A673 (cell line): ENCODE data around the gene CSF2. TPM values are rescaled to one million over a fixed set of nuclear protein-coding genes. Genes with fewer than 3 reads are reported as not detected.

Source experiments
- BruUV-seq: library from RNA; stranded (reverse); fragments of 400-500 nt; replicated peaks from 2 replicates; lab custom pipeline; 2021; lab: Mats Ljungman, UMichigan
- CTCF ChIA-PET: fragments of 300-600 bp; sonication (Branson Sonifier 250); formaldehyde crosslinking; loops from one replicate; lab custom pipeline; 2022; ENCODE audit warnings: antibody characterized with exemption; lab: Charles Lee
- POLR2A ChIA-PET: fragments of 300-600 bp; sonication (Branson Sonifier 250); formaldehyde crosslinking; loops from one replicate; lab custom pipeline; 2022; ENCODE audit warnings: antibody characterized with exemption; ENCODE audit not compliant: low non-redundant PET; lab: Charles Lee
- DNase-seq: peaks from one replicate; pipeline ENCODE4 v3.0.0-alpha.2; 2015; ENCODE audit warnings: low spot score
- H3K27ac ChIP-seq: fragments of 200-600 bp; sonication (generic); 2 replicates; pipeline ENCODE4 v1.5.1; 2016; ENCODE audit warnings: mixed run types, low read depth, mild to moderate bottlenecking, mixed read lengths, antibody characterized with exemption, low read length; ENCODE audit not compliant: poor library complexity, severe bottlenecking
- H3K27me3 ChIP-seq: fragments of 200-600 bp; sonication (generic); replicated peaks from 2 replicates; pipeline ENCODE4 v1.6.1; 2017; ENCODE audit warnings: mixed run types, low read depth, mild to moderate bottlenecking, mixed read lengths, antibody characterized with exemption, low read length; ENCODE audit not compliant: insufficient read depth, poor library complexity
- H3K36me3 ChIP-seq: fragments of 200-600 bp; sonication (generic); 2 replicates; pipeline ENCODE4 v1.6.1; 2016; ENCODE audit warnings: mixed run types, mild to moderate bottlenecking, mixed read lengths, antibody characterized with exemption, low read length; ENCODE audit not compliant: insufficient read depth, poor library complexity, severe bottlenecking
- H3K4me1 ChIP-seq: fragments of 200-600 bp; sonication (generic); 2 replicates; pipeline ENCODE4 v1.6.1; 2017; ENCODE audit warnings: mixed run types, mild to moderate bottlenecking, mixed read lengths, antibody characterized with exemption, low read length; ENCODE audit not compliant: insufficient read depth, poor library complexity, severe bottlenecking
- H3K4me3 ChIP-seq: fragments of 200-600 bp; sonication (generic); 2 replicates; pipeline ENCODE4 v1.5.1; 2016; ENCODE audit warnings: low read depth, mixed run types, mild to moderate bottlenecking, mixed read lengths, low read length; ENCODE audit not compliant: poor library complexity, severe bottlenecking
- H3K9me3 ChIP-seq: fragments of 200-600 bp; sonication (generic); 2 replicates; pipeline ENCODE4 v1.6.1; 2016; ENCODE audit warnings: mixed run types, low read depth, mild to moderate bottlenecking, mixed read lengths, antibody characterized with exemption, low read length; ENCODE audit not compliant: poor library complexity, severe bottlenecking
- CTCF ChIP-seq: fragments of 300-800, 200-600 bp; sonication (generic); conservative IDR thresholded peaks from 2 replicates; pipeline ENCODE4 v1.5.1; 2017; ENCODE audit warnings: low read depth, mild to moderate bottlenecking, antibody characterized with exemption, low read length, moderate library complexity, mixed read lengths
- EZH2 ChIP-seq: fragments of 200-600 bp; sonication (generic); IDR thresholded peaks from 2 replicates; pipeline ENCODE4 v1.6.1; 2017; ENCODE audit warnings: borderline replicate concordance, low read depth, mild to moderate bottlenecking, mixed read lengths, antibody characterized with exemption, low read length; ENCODE audit not compliant: poor library complexity, severe bottlenecking
- intact Hi-C: fragments of 100-400 bp; cut with micrococcal nuclease; formaldehyde crosslinking; loops from one replicate; pipeline ENCODE4 v1.10.0; 2022; ENCODE audit not compliant: unreplicated experiment
- total RNA-seq: library from RNA; stranded (reverse); gene quantifications from 2 replicates; pipeline ENCODE4 v1.2.3, GENCODE V29; 2021

The CSF2 gene
- total RNA-seq, 1 experiment from 2014 or later: not detected

- H3K27ac ChIP-seq: no peak overlapping the region
- H3K9me3 ChIP-seq: no peaks in the 10 kb centered on the region
- no peaks in the 10 kb centered on the region for H3K27me3 ChIP-seq
- no peaks in the 10 kb centered on the region for H3K36me3 ChIP-seq
- no peak for TF ChIP-seq CTCF
- TF ChIP-seq EZH2: no peak
- POLR2A ChIA-PET: no interaction called here
- no TSS peak for BruUV-seq
- no peaks in the 10 kb centered on the region for H3K4me1 ChIP-seq
- intact Hi-C loops: no loop called here
- CTCF ChIA-PET: no interaction called here
- no peak overlapping the region for H3K4me3 ChIP-seq
- no peak for DNase-seq
Observed at GRCh38 chr5:132094393-132095076, 20.9 kb downstream of the CSF2 start.

GRCh38 chr5:132095077-132095410 lies 21.5 kb downstream of the CSF2 start:
- ChIA-PET POLR2A (no interaction called here), CTCF (no interaction called here)
- Histone ChIP-seq H3K4me1 (no peaks in the 10 kb centered on the region), H3K27me3 (no peaks in the 10 kb centered on the region), H3K36me3 (no peaks in the 10 kb centered on the region), H3K9me3 (no peaks in the 10 kb centered on the region), H3K27ac (no peak overlapping the region), H3K4me3 (no peak overlapping the region)
- TF ChIP-seq CTCF: no peak
- no peak for TF ChIP-seq EZH2
- intact Hi-C loops: no loop called here
- no peak for DNase-seq
- no TSS peak for BruUV-seq

DNA sequence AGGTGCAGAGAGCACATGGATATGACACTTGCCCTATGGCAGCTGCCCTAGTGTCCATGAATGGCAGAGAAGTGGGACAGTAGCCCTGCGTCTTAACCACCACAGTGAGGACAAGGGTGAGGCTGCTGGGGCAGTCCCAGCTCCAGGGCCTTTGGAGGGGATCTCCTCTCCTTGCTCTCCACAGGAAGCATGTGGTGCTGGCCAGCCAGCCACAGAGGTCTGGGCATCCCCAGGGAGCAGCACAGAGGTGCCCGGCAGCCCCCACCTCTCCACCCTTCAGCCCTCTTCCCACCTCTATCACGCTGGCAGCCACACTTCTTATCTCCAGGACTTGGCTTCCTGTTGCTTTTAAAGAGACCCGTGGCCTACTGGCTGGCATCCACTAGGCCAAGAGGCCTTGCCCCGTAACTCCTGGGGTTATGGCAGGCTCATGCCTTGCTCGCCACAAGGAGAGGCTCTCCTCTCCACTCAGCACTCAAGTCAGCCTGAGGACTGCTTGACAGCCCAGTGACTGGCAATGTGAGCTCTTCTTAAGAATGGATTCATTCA lies 21.9 kb downstream of the CSF2 start:
- Histone ChIP-seq H3K9me3 (no peaks in the 10 kb centered on the region), H3K36me3 (no peaks in the 10 kb centered on the region), H3K4me1 (no peaks in the 10 kb centered on the region), H3K27ac (no peak overlapping the region), H3K27me3 (no peaks in the 10 kb centered on the region), H3K4me3 (no peak overlapping the region)
- ChIA-PET CTCF (no interaction called here), POLR2A (no interaction called here)
- no TSS peak for BruUV-seq
- intact Hi-C loops: no loop called here
- no peak for DNase-seq
- TF ChIP-seq CTCF (no peak), EZH2 (no peak)
